Keratinocyte (primary cell): ENCODE measurements around the gene TCP11L2. TPM values are rescaled to one million over a fixed set of nuclear protein-coding genes. Genes with fewer than 3 reads are reported as not detected.

Experiments
- DNase-seq: peaks from one replicate; pipeline ENCODE4 v3.0.0-alpha.2; 2011; ENCODE audit warnings: low read depth, missing footprints, low spot score
- FAIRE-seq: peaks from 2 replicates; lab custom pipeline; 2011; peaks lifted over from hg19 to GRCh38; lab: Jason Lieb, UNC
- H2AFZ ChIP-seq: 2 replicates; pipeline ENCODE4 v1.6.0; 2012; ENCODE audit warnings: low read length, control low read depth, inconsistent platforms; ENCODE audit not compliant: control insufficient read depth
- H3K27ac ChIP-seq: 2 replicates; pipeline ENCODE4 v1.5.1; 2011; ENCODE audit warnings: low read length; ENCODE audit not compliant: control insufficient read depth, insufficient read depth
- H3K27me3 ChIP-seq: 3 replicates; pipeline ENCODE4 v1.6.0; 2011; ENCODE audit warnings: low read length; ENCODE audit not compliant: control insufficient read depth, insufficient read depth; ENCODE audit errors: extremely low read depth
- H3K36me3 ChIP-seq, 2 experiments: 2 replicates in 1 of 2; 3 replicates in 1 of 2; pipeline ENCODE4 v1.5.1; 2011; ENCODE audit warnings: low read length in 2 of 2, mild to moderate bottlenecking in 1 of 2; ENCODE audit not compliant: control insufficient read depth in 2 of 2, insufficient read depth in 2 of 2; ENCODE audit errors: extremely low read depth in 1 of 2
- H3K4me1 ChIP-seq: 3 replicates; pipeline ENCODE4 v1.5.1; 2011; ENCODE audit warnings: low read length; ENCODE audit not compliant: control insufficient read depth, insufficient read depth; ENCODE audit errors: extremely low read depth
- H3K4me2 ChIP-seq: 3 replicates; pipeline ENCODE4 v1.6.0; 2011; ENCODE audit warnings: low read depth, low read length; ENCODE audit not compliant: control insufficient read depth, insufficient read depth; ENCODE audit errors: extremely low read depth
- H3K4me3 ChIP-seq, 3 experiments: fragments of 200-600 bp in 1 of 3; sonication (generic) in 1 of 3; 2 replicates in 2 of 3; 3 replicates in 1 of 3; pipeline ENCODE4 v1.5.1; 2011 to 2016; ENCODE audit warnings: low read length in 3 of 3, mild to moderate bottlenecking in 3 of 3, control low read depth in 2 of 3, inconsistent platforms in 1 of 3, low read depth in 1 of 3, mixed read lengths in 1 of 3, mixed run types in 1 of 3, moderate library complexity in 1 of 3; ENCODE audit not compliant: control insufficient read depth in 2 of 3, insufficient read depth in 2 of 3; ENCODE audit errors: extremely low read depth in 1 of 3
- H3K79me2 ChIP-seq: 2 replicates; pipeline ENCODE4 v1.6.0; 2012; ENCODE audit warnings: low read length; ENCODE audit not compliant: control insufficient read depth, insufficient read depth
- H3K9ac ChIP-seq: 3 replicates; pipeline ENCODE4 v1.6.0; 2011; ENCODE audit warnings: low read length; ENCODE audit not compliant: control insufficient read depth, insufficient read depth; ENCODE audit errors: extremely low read depth
- H3K9me1 ChIP-seq: 3 replicates; pipeline ENCODE4 v1.6.0; 2011; ENCODE audit warnings: low read length; ENCODE audit not compliant: control insufficient read depth, insufficient read depth; ENCODE audit errors: extremely low read depth
- H3K9me3 ChIP-seq: 2 replicates; pipeline ENCODE4 v1.5.1; 2012; ENCODE audit warnings: low read depth, low read length; ENCODE audit not compliant: control insufficient read depth
- H4K20me1 ChIP-seq: 3 replicates; pipeline ENCODE4 v1.6.0; 2011; ENCODE audit warnings: low read length; ENCODE audit not compliant: control insufficient read depth, insufficient read depth; ENCODE audit errors: extremely low read depth
- CTCF ChIP-seq, 3 experiments: IDR thresholded peaks in 1 of 3; conservative IDR thresholded peaks in 1 of 3; optimal IDR thresholded peaks in 1 of 3; 2 replicates in 2 of 3; 3 replicates in 1 of 3; pipeline versions ENCODE3 to v1.5.1; 2011; ENCODE audit warnings: low read length in 3 of 3, mild to moderate bottlenecking in 3 of 3, moderate library complexity in 2 of 3, control low read depth in 1 of 3, inconsistent platforms in 1 of 3; ENCODE audit not compliant: insufficient read depth in 2 of 3; ENCODE audit errors: extremely low read depth in 1 of 3
- EZH2 ChIP-seq: IDR thresholded peaks from one replicate; pipeline ENCODE4 v1.6.1; 2012; ENCODE audit warnings: inconsistent platforms, mild to moderate bottlenecking, low read length, moderate library complexity
- dilution Hi-C: fragments of 300-500 bp; cut with MboI; formaldehyde crosslinking; loops from one replicate; pipeline ENCODE4 v1.7.0; 2020; ENCODE audit warnings: low sequenced_read_pairs; ENCODE audit not compliant: extremely low pct_ligation_motif_present
- polyA plus RNA-seq, 5 experiments: library from polyadenylated mRNA; depleted of rRNA in 3 of 5; stranded (reverse) in 3 of 5; stranded (forward) in 1 of 5; unstranded in 1 of 5; fragments of >200 nt; gene quantifications; 1 replicate in 1 of 5; 2 replicates in 3 of 5; 3 replicates in 1 of 5; pipeline versions ENCODE4 v1.2.1 to v1.2.3, GENCODE V29; 2011 to 2012; ENCODE audit warnings: missing spikeins in 2 of 5, low read depth in 1 of 5, low replicate concordance in 1 of 5

The TCP11L2 gene
- polyA plus RNA-seq, 1 donor (not counting 4 experiments of a cell fraction or from before 2014, with no cell fraction given), result 6.1 TPM

GRCh38 chr12:106329231-106329982 lies 26.9 kb downstream of the TCP11L2 start:
- FAIRE-seq, result no peak
- dilution Hi-C loops, result no loop called here

GRCh38 chr12:106331599-106331998 lies 29.1 kb downstream of the TCP11L2 start:
- dilution Hi-C loops, result no loop called here
- no peak for DNase-seq
- Histone ChIP-seq H3K9me3 (no peaks in the 10 kb centered on the region), H3K36me3 (peaks cover 0 to 3% of the 10 kb centered on the region in 2 experiments), H2AFZ (no peak overlapping the region), H3K9ac (no peak overlapping the region), H3K27me3 (no peaks in the 10 kb centered on the region), H3K79me2 (no peaks in the 10 kb centered on the region), H3K4me3 (no peak overlapping the region), H3K9me1 (no peaks in the 10 kb centered on the region), H3K27ac (no peak overlapping the region), H3K4me2 (no peak overlapping the region), H3K4me1 (no peaks in the 10 kb centered on the region), H4K20me1 (no peaks in the 10 kb centered on the region)
- TF ChIP-seq CTCF (optimal IDR thresholded peaks at IDR 0.05 in 1 of 3, IDR thresholded peaks at IDR 0.05 in 1 of 3, conservative IDR thresholded peaks at IDR 0.05 in 1 of 3; ENCODE audit: extremely low read depth in 1 of 3, insufficient read depth in 2 of 3, low read length in 3 of 3) (no peak), EZH2 (no peak)
- FAIRE-seq, result no peak

More at GRCh38 chr12:106329231-106329982, 26.9 kb downstream of the TCP11L2 start:
- TF ChIP-seq CTCF (optimal IDR thresholded peaks at IDR 0.05 in 1 of 3, IDR thresholded peaks at IDR 0.05 in 1 of 3, conservative IDR thresholded peaks at IDR 0.05 in 1 of 3; ENCODE audit: extremely low read depth in 1 of 3, insufficient read depth in 2 of 3, low read length in 3 of 3) (no peak), EZH2 (no peak)
- Histone ChIP-seq H3K9ac (no peak overlapping the region), H3K4me3 (no peak overlapping the region), H3K36me3 (peaks cover 0 to 5% of the 10 kb centered on the region in 2 experiments), H3K27me3 (no peaks in the 10 kb centered on the region), H3K9me3 (no peaks in the 10 kb centered on the region), H2AFZ (no peak overlapping the region), H3K4me2 (no peak overlapping the region), H4K20me1 (no peaks in the 10 kb centered on the region), H3K4me1 (no peaks in the 10 kb centered on the region), H3K79me2 (no peaks in the 10 kb centered on the region), H3K9me1 (no peaks in the 10 kb centered on the region), H3K27ac (no peak overlapping the region)
- no peak for DNase-seq
